HG03039 (cell line): ENCODE data around the gene DIP2B.

Experiments
- ATAC-seq: cut with Tn5 transposase; IDR thresholded peaks from one replicate; pipeline ENCODE4 v1.9.1; 2021; ENCODE audit warnings: mild to moderate bottlenecking, moderate library complexity; ENCODE audit not compliant: unreplicated experiment

DIP2B gene

GRCh38 chr12:50609292-50609874, 104.6 kb downstream of the DIP2B start:
- no peak for ATAC-seq

- ATAC-seq = no peak
Observed at GRCh38 chr12:50610171-50610570, 105.4 kb downstream of the DIP2B start.

- ATAC-seq = no peak
Observed at GRCh38 chr12:50611021-50611744, 106.4 kb downstream of the DIP2B start.

GRCh38 chr12:50612882-50613281, 108.1 kb downstream of the DIP2B start:
- no peak for ATAC-seq

- ATAC-seq = no peak
Observed at GRCh38 chr12:50613463-50613862, 108.7 kb downstream of the DIP2B start.

- no peak for ATAC-seq
Observed at GRCh38 chr12:50614167-50614759, 109.5 kb downstream of the DIP2B start.

- no peak for ATAC-seq
Observed at GRCh38 chr12:50615145-50615906, 110.5 kb downstream of the DIP2B start.

GRCh38 chr12:50615907-50616296, 111.1 kb downstream of the DIP2B start:
- ATAC-seq = no peak

GRCh38 chr12:50617657-50618056, 112.9 kb downstream of the DIP2B start:
- no peak for ATAC-seq

- ATAC-seq = no peak
Observed at GRCh38 chr12:50618864-50619609, 114.3 kb downstream of the DIP2B start.

GRCh38 chr12:50619610-50619958, 114.8 kb downstream of the DIP2B start:
- ATAC-seq = no peak

- no peak for ATAC-seq
Observed at GRCh38 chr12:50620109-50620977, 115.6 kb downstream of the DIP2B start.

- ATAC-seq = no peak
Observed at GRCh38 chr12:50620978-50621360, 116.2 kb downstream of the DIP2B start.

- no peak for ATAC-seq
Observed at GRCh38 chr12:50621399-50622300, 116.9 kb downstream of the DIP2B start.

GRCh38 chr12:50625029-50625925, 120.5 kb downstream of the DIP2B start:
- no peak for ATAC-seq

GRCh38 chr12:50626026-50626425, 121.2 kb downstream of the DIP2B start:
- no peak for ATAC-seq

- no peak for ATAC-seq
Observed at GRCh38 chr12:50627491-50627890, 122.7 kb downstream of the DIP2B start.

GRCh38 chr12:50628394-50628793, 123.6 kb downstream of the DIP2B start:
- no peak for ATAC-seq
